GM23338 (cell line): ENCODE results near the gene SLC9A9. TPM values are rescaled to one million over a fixed set of nuclear protein-coding genes. Genes with fewer than 3 reads are reported as not detected.

Experiments
- ATAC-seq: fragments of 200-7000 bp; cut with Tn5 transposase; 3 replicates; pipeline ENCODE4 v1.9.1; 2020
- DNase-seq: peaks from one replicate; pipeline ENCODE4 v3.0.0-alpha.2; 2015; ENCODE audit warnings: low spot score
- H2AFZ ChIP-seq: fragments of 200-600 bp; sonication (generic); 2 replicates; pipeline ENCODE4 v1.8.0; 2016; ENCODE audit warnings: antibody characterized with exemption, mild to moderate bottlenecking, moderate library complexity
- H3F3A ChIP-seq: fragments of 200-600 bp; sonication (generic); replicated peaks from 2 replicates; pipeline ENCODE4 v1.8.0; 2017; ENCODE audit warnings: antibody characterized with exemption, mixed run types, low read depth
- H3K27ac ChIP-seq: fragments of 200-600 bp; sonication (generic); 2 replicates; pipeline ENCODE4 v1.6.1; 2016; ENCODE audit warnings: low read depth
- H3K27me3 ChIP-seq: fragments of 200-600 bp; sonication (generic); 2 replicates; pipeline ENCODE4 v1.8.0; 2016; ENCODE audit warnings: mild to moderate bottlenecking, mixed run types, moderate library complexity; ENCODE audit not compliant: insufficient read depth
- H3K36me3 ChIP-seq: fragments of 200-600 bp; sonication (generic); 2 replicates; pipeline ENCODE4 v1.8.0; 2016; ENCODE audit warnings: mild to moderate bottlenecking; ENCODE audit not compliant: insufficient read depth
- H3K4me1 ChIP-seq: fragments of 200-600 bp; sonication (generic); 2 replicates; pipeline ENCODE4 v1.8.0; 2016; ENCODE audit warnings: mild to moderate bottlenecking, moderate library complexity; ENCODE audit not compliant: insufficient read depth
- H3K4me2 ChIP-seq: fragments of 200-600 bp; sonication (generic); 2 replicates; pipeline ENCODE4 v1.7.1; 2017; ENCODE audit warnings: mixed run types
- H3K4me3 ChIP-seq: fragments of 200-600 bp; sonication (generic); 2 replicates; pipeline ENCODE4 v1.6.1; 2016; ENCODE audit warnings: mixed run types
- H3K79me2 ChIP-seq: fragments of 200-600 bp; sonication (generic); replicated peaks from 2 replicates; pipeline ENCODE4 v1.8.0; 2017; ENCODE audit warnings: mild to moderate bottlenecking; ENCODE audit not compliant: insufficient read depth
- H3K9me2 ChIP-seq: fragments of 200-600 bp; sonication (generic); 2 replicates; pipeline ENCODE4 v1.8.0; 2017; ENCODE audit not compliant: insufficient read depth
- H4K20me1 ChIP-seq: fragments of 200-600 bp; sonication (generic); replicated peaks from 2 replicates; pipeline ENCODE4 v1.8.0; 2017; ENCODE audit warnings: mild to moderate bottlenecking; ENCODE audit not compliant: insufficient read depth
- H3K27ac Mint-ChIP-seq: 2 replicates; pipeline ENCODE4 v1.8.0; 2020; ENCODE audit warnings: inconsistent platforms, mild to moderate bottlenecking, moderate library complexity, mixed read lengths
- H3K27me3 Mint-ChIP-seq: 3 replicates; pipeline ENCODE4 v1.8.0; 2022; ENCODE audit warnings: low read depth, mild to moderate bottlenecking, moderate library complexity, mixed read lengths, inconsistent platforms; ENCODE audit not compliant: insufficient read depth, poor library complexity
- H3K36me3 Mint-ChIP-seq: 3 replicates; pipeline ENCODE4 v1.8.0; 2021; ENCODE audit warnings: low read depth, mild to moderate bottlenecking, inconsistent platforms, moderate library complexity, mixed read lengths
- H3K4me1 Mint-ChIP-seq: 3 replicates; pipeline ENCODE4 v1.8.0; 2020; ENCODE audit warnings: mild to moderate bottlenecking, inconsistent platforms, mixed read lengths
- H3K4me3 Mint-ChIP-seq: 3 replicates; pipeline ENCODE4 v1.8.0; 2021; ENCODE audit warnings: moderate library complexity, mild to moderate bottlenecking, inconsistent platforms, mixed read lengths
- H3K9me3 Mint-ChIP-seq: 3 replicates; pipeline ENCODE4 v1.8.0; 2020; ENCODE audit warnings: moderate library complexity, mild to moderate bottlenecking, inconsistent platforms, mixed read lengths
- CREB1 ChIP-seq: fragments of 250-450 bp; sonication (Bioruptor Pico); IDR thresholded peaks from 2 replicates; pipeline ENCODE4 v1.5.0; 2020; ENCODE audit warnings: low read depth, mild to moderate bottlenecking, moderate library complexity
- CTCF ChIP-seq, 2 experiments: fragments of 200-600 bp in 1 of 2; sonication (generic) in 1 of 2; conservative IDR thresholded peaks; 2 replicates each; pipeline versions ENCODE4 v1.5.1 to v1.6.1; 2016 to 2017; ENCODE audit warnings: antibody characterized with exemption in 2 of 2, low read depth in 2 of 2, mild to moderate bottlenecking in 2 of 2, moderate library complexity in 1 of 2
- ETS1 ChIP-seq: IDR thresholded peaks from 2 replicates; pipeline ENCODE4 v1.6.1; 2016; ENCODE audit warnings: antibody characterized with exemption
- EZH2 ChIP-seq: fragments of 200-600 bp; sonication (generic); IDR thresholded peaks from one replicate; pipeline ENCODE4 v1.8.0; 2017; ENCODE audit warnings: antibody characterized with exemption, mild to moderate bottlenecking, low read depth; ENCODE audit not compliant: unreplicated experiment
- EZH2phosphoT487 ChIP-seq: fragments of 200-600 bp; sonication (generic); IDR thresholded peaks from one replicate; pipeline ENCODE4 v1.8.1; 2018; ENCODE audit warnings: antibody characterized with exemption; ENCODE audit not compliant: unreplicated experiment
- JUNB ChIP-seq: IDR thresholded peaks from one replicate; pipeline ENCODE4 v1.6.1; 2016; ENCODE audit warnings: antibody characterized with exemption; ENCODE audit not compliant: unreplicated experiment
- NANOG ChIP-seq: IDR thresholded peaks from 2 replicates; pipeline ENCODE4 v1.6.1; 2016; ENCODE audit warnings: antibody characterized with exemption, borderline replicate concordance
- POLR2AphosphoS5 ChIP-seq: IDR thresholded peaks from 2 replicates; pipeline ENCODE4 v1.6.1; 2016; ENCODE audit warnings: antibody characterized with exemption, low read depth
- REST ChIP-seq: IDR thresholded peaks from one replicate; pipeline ENCODE4 v1.6.1; 2018; ENCODE audit warnings: antibody characterized with exemption; ENCODE audit not compliant: unreplicated experiment
- STAT1 ChIP-seq: IDR thresholded peaks from one replicate; pipeline ENCODE4 v1.6.1; 2016; ENCODE audit warnings: antibody characterized with exemption; ENCODE audit not compliant: unreplicated experiment
- ZNF114 ChIP-seq: fragments of 250-450 bp; sonication (Bioruptor Pico); IDR thresholded peaks from 2 replicates; pipeline ENCODE4 v1.5.0; 2020; ENCODE audit warnings: mild to moderate bottlenecking, moderate library complexity
- ZNF331 ChIP-seq: fragments of 250-450 bp; sonication (Bioruptor Pico); IDR thresholded peaks from 2 replicates; pipeline ENCODE4 v1.5.0; 2020; ENCODE audit warnings: low read depth, mild to moderate bottlenecking, moderate library complexity
- ZNF462 ChIP-seq: fragments of 250-450 bp; sonication (Bioruptor Pico); IDR thresholded peaks from 2 replicates; pipeline ENCODE4 v1.5.0; 2020; ENCODE audit warnings: mild to moderate bottlenecking, moderate library complexity
- polyA plus RNA-seq: library from polyadenylated mRNA; unstranded; fragments of >200 nt; fragmentation: Nextera tagmentation; extraction: Ambion mirVana; gene quantifications from 2 replicates; pipeline ENCODE4 v1.2.1, GENCODE V29; 2016
- total RNA-seq: library from RNA; depleted of rRNA; stranded (reverse); fragments of >200 nt; shearing (Covaris generic); gene quantifications from 2 replicates; pipeline ENCODE4 v1.2.3, GENCODE V29; 2014

SLC9A9 gene
- total and polyA plus RNA-seq, 2 experiments from 2014 or later = 1.3 to 1.6 TPM

- Histone ChIP-seq H3K36me3 (no peaks in the 10 kb centered on the region), H4K20me1 (no peaks in the 10 kb centered on the region), H3K9me2 (peaks cover under 1% of the 10 kb centered on the region; the same call in 1 of the 2 replicates), H3K4me3 (no peak overlapping the region), H2AFZ (no peak overlapping the region), H3F3A (no peaks in the 10 kb centered on the region), H3K79me2 (no peaks in the 10 kb centered on the region), H3K4me1 (peaks cover 13% of the 10 kb centered on the region; the same call in 1 of the 2 replicates), H3K4me2 (no peak overlapping the region), H3K27me3 (no peaks in the 10 kb centered on the region), H3K27ac (no peak overlapping the region)
- ATAC-seq (no peak), DNase-seq (no peak)
- Mint-ChIP-seq H3K9me3 (no peaks in the 10 kb centered on the region), H3K27me3 (no peaks in the 10 kb centered on the region), H3K36me3 (no peaks in the 10 kb centered on the region), H3K4me3 (no peak overlapping the region), H3K4me1 (peaks cover 12% of the 10 kb centered on the region), H3K27ac (no peak overlapping the region)
- no peak for TF ChIP-seq POLR2AphosphoS5
- TF ChIP-seq CTCF (conservative IDR thresholded peaks at IDR 0.05; ENCODE audit: low read depth in 2 of 2) = no peak
- TF ChIP-seq REST = no peak
- TF ChIP-seq ZNF462 (CRISPR knock-in tag) = no peak
- TF ChIP-seq EZH2 = no peak
- TF ChIP-seq EZH2phosphoT487 = no peak
- TF ChIP-seq CREB1 (CRISPR knock-in tag) = no peak
- TF ChIP-seq STAT1 = no peak
- TF ChIP-seq ZNF114 (CRISPR knock-in tag) = no peak
- TF ChIP-seq ZNF331 = no peak
- TF ChIP-seq NANOG = no peak
- no peak for TF ChIP-seq JUNB
- no peak for TF ChIP-seq ETS1
Observed at GRCh38 chr3:143326983-143327778, 521.1 kb downstream of the SLC9A9 start.
